SJCRH30 (cell line): ENCODE measurements around the gene OTOA. TPM values are rescaled to one million over a fixed set of nuclear protein-coding genes. Genes with fewer than 3 reads are reported as not detected.
A peak's percentile ranks its signal among the peaks of the same experiment; 100 is the strongest.
"Not testable (repeated sequence)": the region's sequence is repeated elsewhere in the genome, so short reads cannot be mapped to it uniquely, and the experiment has no call there.

Experiments
- DNase-seq, 2 experiments: peaks; one replicate each; pipeline ENCODE4 v3.0.0-alpha.2; 2015 to 2020
- H3K27ac ChIP-seq: fragments of 250-450 bp; sonication (Bioruptor Pico); 2 replicates; pipeline ENCODE4 v1.5.1; 2020; ENCODE audit warnings: mild to moderate bottlenecking, moderate library complexity
- H3K27me3 ChIP-seq: fragments of 250-450 bp; sonication (Bioruptor Pico); 2 replicates; pipeline ENCODE4 v1.5.1; 2020; ENCODE audit warnings: mild to moderate bottlenecking, moderate library complexity
- H3K36me3 ChIP-seq: fragments of 250-450 bp; sonication (Bioruptor Pico); 2 replicates; pipeline ENCODE4 v1.5.1; 2020; ENCODE audit warnings: mild to moderate bottlenecking, moderate library complexity
- H3K4me1 ChIP-seq: fragments of 250-450 bp; sonication (Bioruptor Pico); 2 replicates; pipeline ENCODE4 v1.5.1; 2020; ENCODE audit warnings: mild to moderate bottlenecking, moderate library complexity
- H3K4me3 ChIP-seq: fragments of 250-450 bp; sonication (Bioruptor Pico); 2 replicates; pipeline ENCODE4 v1.5.1; 2020; ENCODE audit warnings: mild to moderate bottlenecking, moderate library complexity
- H3K9me3 ChIP-seq: fragments of 250-450 bp; sonication (Bioruptor Pico); replicated peaks from 2 replicates; pipeline ENCODE4 v1.5.1; 2020; ENCODE audit warnings: mild to moderate bottlenecking, moderate library complexity
- total RNA-seq: library from RNA; depleted of rRNA; stranded (reverse); fragments of >200 nt; shearing (Covaris generic); gene quantifications from 2 replicates; pipeline ENCODE4 v1.2.3, GENCODE V29; 2014

Gene OTOA
- total RNA-seq, 1 experiment from 2014 or later: not detected

DNA sequence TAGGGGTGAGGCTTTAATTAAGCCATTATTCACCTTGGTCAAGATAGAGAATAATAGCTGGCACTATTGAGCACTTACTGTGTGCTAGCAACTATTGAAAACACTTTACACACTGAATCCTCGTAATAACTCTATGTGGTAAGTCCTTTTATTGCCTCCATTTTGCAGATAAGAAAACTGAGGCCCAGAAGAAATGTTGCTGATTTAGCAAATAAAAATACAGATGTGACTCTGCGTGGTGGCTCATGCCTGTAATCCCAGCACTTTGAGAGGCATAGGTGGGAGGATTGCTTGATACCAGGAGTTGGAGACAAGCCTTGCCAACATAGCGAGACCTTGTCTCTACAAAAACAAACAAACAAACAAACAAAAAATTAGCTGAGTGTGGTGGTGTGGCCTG is 19.4 kb downstream of the OTOA start:
- Histone ChIP-seq H3K27ac (no peak overlapping the region), H3K27me3 (no peaks in the 10 kb centered on the region), H3K9me3 (no peaks in the 10 kb centered on the region), H3K36me3 (no peaks in the 10 kb centered on the region), H3K4me1 (no peaks in the 10 kb centered on the region), H3K4me3 (no peak overlapping the region)
- DNase-seq: no peak

DNA sequence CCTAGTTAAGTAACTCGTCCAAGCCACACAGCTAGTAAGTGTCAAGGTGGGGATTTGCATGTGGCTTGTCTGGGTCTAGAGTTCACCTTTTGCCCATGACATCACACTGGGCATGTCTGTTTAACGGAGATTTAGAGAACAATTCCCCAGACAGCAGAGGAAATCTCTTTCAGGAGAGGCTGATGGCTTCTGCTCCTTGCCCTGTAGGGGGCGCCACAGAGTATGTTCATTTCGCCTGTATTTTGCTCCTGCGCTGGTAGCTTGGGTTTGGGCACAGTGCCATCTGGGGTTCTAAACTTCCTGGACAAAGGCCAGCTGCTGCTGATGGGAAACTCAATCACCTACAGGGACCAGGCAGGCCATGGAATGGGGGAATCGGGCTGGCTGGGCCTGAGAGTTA is 20.4 kb downstream of the OTOA start:
- DNase-seq: peak; percentile 35 to 66
- Histone ChIP-seq H3K4me3 (no peak overlapping the region), H3K36me3 (no peaks in the 10 kb centered on the region), H3K4me1 (no peaks in the 10 kb centered on the region), H3K27me3 (no peaks in the 10 kb centered on the region), H3K9me3 (no peaks in the 10 kb centered on the region), H3K27ac (no peak overlapping the region)

- Histone ChIP-seq H3K4me1 (no peaks in the 10 kb centered on the region), H3K27ac (no peak overlapping the region)
- DNase-seq: peak; percentile 12 to 44
Observed at GRCh38 chr16:21685034-21685455, 21.3 kb downstream of the OTOA start.

GRCh38 chr16:21689107-21689506 is 25.3 kb downstream of the OTOA start:
- no peaks in the 10 kb centered on the region for H3K27me3 ChIP-seq
- DNase-seq: no peak
- H3K4me1 ChIP-seq: no peaks in the 10 kb centered on the region
- H3K36me3 ChIP-seq: no peaks in the 10 kb centered on the region
- H3K27ac ChIP-seq: no peak overlapping the region
- H3K9me3 ChIP-seq: no peaks in the 10 kb centered on the region
- H3K4me3 ChIP-seq: no peak overlapping the region

More at GRCh38 chr16:21685034-21685455, 21.3 kb downstream of the OTOA start:
- Histone ChIP-seq H3K36me3 (no peaks in the 10 kb centered on the region), H3K27me3 (no peaks in the 10 kb centered on the region), H3K4me3 (no peak overlapping the region), H3K9me3 (no peaks in the 10 kb centered on the region)

- not testable (repeated sequence) for H3K9me3 ChIP-seq, DNase-seq, H3K36me3 ChIP-seq, H3K27ac ChIP-seq, H3K4me1 ChIP-seq, H3K4me3 ChIP-seq, H3K27me3 ChIP-seq
Observed at GRCh38 chr16:21690967-21691366, 27.2 kb downstream of the OTOA start.

GRCh38 chr16:21694609-21695008 is 30.8 kb downstream of the OTOA start:
- no peaks in the 10 kb centered on the region for H3K4me1 ChIP-seq
- no peak for DNase-seq
- H3K27me3 ChIP-seq: no peaks in the 10 kb centered on the region
- H3K36me3 ChIP-seq: no peaks in the 10 kb centered on the region
- H3K27ac ChIP-seq: no peak overlapping the region
- no peaks in the 10 kb centered on the region for H3K9me3 ChIP-seq
- no peak overlapping the region for H3K4me3 ChIP-seq

- no peak overlapping the region for H3K4me3 ChIP-seq
- DNase-seq: no peak
- no peaks in the 10 kb centered on the region for H3K9me3 ChIP-seq
Observed at GRCh38 chr16:21697032-21697431, 33.3 kb downstream of the OTOA start.

DNA sequence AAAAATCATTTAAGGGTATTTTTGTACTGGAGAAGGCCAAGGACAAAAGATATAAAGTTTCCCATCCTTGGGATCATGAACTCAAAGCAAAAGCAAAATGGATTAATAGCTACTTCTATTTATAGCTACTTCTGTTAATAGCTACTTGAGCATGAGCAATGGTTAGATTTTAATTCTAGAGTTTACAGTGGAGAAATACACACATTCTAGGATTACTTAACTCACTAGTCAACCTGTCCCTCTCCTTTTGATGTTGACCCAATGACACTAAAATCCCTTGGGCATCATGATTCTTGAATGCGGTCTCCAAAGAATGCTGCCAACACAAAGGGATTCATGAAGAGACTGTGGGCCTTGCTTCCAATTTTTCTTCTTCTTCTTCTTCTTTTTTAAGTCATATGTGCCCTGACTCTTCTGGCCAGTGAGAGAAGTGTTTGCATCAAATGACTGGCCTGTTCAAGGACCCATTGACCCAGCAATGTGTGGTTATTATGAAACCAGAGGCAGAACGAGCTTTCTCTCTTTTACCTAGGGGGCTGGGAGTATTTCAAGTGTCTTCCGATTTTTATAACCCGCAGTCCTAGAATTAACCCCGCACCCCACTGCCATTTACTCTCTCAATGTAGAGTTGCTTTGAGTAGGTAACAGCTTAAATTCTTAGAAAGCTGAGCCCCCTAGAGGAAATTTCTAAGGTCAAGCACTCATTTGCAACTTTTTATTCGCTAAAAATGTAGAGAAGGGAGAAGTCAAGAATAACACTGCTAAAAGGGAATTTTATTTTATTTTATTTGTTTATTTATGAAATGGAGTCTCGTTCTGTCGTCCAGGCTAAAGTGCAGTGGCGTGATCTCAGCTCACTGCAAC is 34.6 kb downstream of the OTOA start:
- Histone ChIP-seq H3K36me3 (no peaks in the 10 kb centered on the region), H3K4me1 (no peaks in the 10 kb centered on the region), H3K9me3 (no peaks in the 10 kb centered on the region), H3K4me3 (no peak overlapping the region), H3K27me3 (no peaks in the 10 kb centered on the region), H3K27ac (no peak overlapping the region)
- no peak for DNase-seq

More at GRCh38 chr16:21697032-21697431, 33.3 kb downstream of the OTOA start:
- Histone ChIP-seq H3K36me3 (no peaks in the 10 kb centered on the region), H3K27me3 (no peaks in the 10 kb centered on the region), H3K4me1 (no peaks in the 10 kb centered on the region), H3K27ac (no peak overlapping the region)

DNA sequence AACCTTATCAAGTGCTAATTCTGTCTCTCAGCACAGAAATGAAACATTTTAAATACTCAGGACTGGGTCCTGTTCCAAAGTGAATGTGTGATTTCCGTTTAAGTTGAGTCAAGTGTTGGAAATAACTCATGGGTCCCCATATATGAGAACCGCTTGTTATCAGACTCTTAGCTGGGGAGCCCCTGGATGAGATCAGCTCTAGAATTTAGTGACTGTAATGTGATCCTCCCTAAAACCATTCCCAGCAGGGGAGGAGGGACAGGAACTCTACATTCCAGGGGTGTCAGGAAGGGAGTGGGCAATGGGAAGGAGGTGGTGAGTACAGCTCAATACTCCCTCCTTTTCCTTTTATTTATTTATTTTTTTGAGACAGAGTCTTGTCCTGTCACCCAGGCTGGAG is 37.5 kb downstream of the OTOA start:
- Histone ChIP-seq H3K36me3 (no peaks in the 10 kb centered on the region), H3K27me3 (no peaks in the 10 kb centered on the region), H3K4me3 (no peak overlapping the region), H3K27ac (no peak overlapping the region), H3K4me1 (no peaks in the 10 kb centered on the region), H3K9me3 (no peaks in the 10 kb centered on the region)
- peak in 1 of 2 experiments; percentile 8 for DNase-seq

GRCh38 chr16:21702276-21702675 is 38.5 kb downstream of the OTOA start:
- Histone ChIP-seq H3K27ac (no peak overlapping the region), H3K4me1 (no peaks in the 10 kb centered on the region), H3K36me3 (no peaks in the 10 kb centered on the region), H3K4me3 (no peak overlapping the region), H3K9me3 (no peaks in the 10 kb centered on the region), H3K27me3 (no peaks in the 10 kb centered on the region)
- no peak for DNase-seq

GRCh38 chr16:21703156-21703555 is 39.4 kb downstream of the OTOA start:
- Histone ChIP-seq H3K4me3 (no peak overlapping the region), H3K4me1 (no peaks in the 10 kb centered on the region), H3K36me3 (no peaks in the 10 kb centered on the region), H3K27me3 (no peaks in the 10 kb centered on the region), H3K27ac (no peak overlapping the region), H3K9me3 (no peaks in the 10 kb centered on the region)
- no peak for DNase-seq

- Histone ChIP-seq H3K27me3 (no peaks in the 10 kb centered on the region), H3K4me1 (no peaks in the 10 kb centered on the region), H3K9me3 (no peaks in the 10 kb centered on the region), H3K4me3 (no peak overlapping the region), H3K36me3 (no peaks in the 10 kb centered on the region), H3K27ac (no peak overlapping the region)
- DNase-seq: no peak
Observed at GRCh38 chr16:21703589-21704174, 39.9 kb downstream of the OTOA start.

- Histone ChIP-seq H3K27me3 (no peaks in the 10 kb centered on the region), H3K27ac (no peak overlapping the region), H3K4me1 (no peaks in the 10 kb centered on the region), H3K4me3 (no peak overlapping the region), H3K36me3 (no peaks in the 10 kb centered on the region), H3K9me3 (no peaks in the 10 kb centered on the region)
- DNase-seq: no peak
Observed at GRCh38 chr16:21704266-21704665, 40.5 kb downstream of the OTOA start.

DNA sequence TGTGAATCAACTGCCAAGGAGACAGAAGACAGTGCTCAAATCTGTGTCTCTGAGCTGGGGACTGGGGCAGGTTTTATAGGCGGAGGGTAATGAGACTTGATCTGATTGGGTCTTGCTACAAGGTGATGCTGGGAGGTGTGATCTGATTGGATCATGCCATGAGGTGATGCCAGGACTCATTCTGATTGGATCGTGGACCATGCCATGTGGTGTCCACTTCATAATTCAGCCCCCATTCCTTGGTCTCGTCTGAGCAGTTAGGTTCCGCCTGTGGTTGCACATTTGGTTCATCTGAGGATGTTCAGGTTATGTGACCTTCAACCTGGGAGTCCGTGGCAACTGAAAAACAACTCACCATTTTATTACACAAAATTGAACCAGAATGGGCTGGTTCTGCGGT is 41.0 kb downstream of the OTOA start:
- no peak overlapping the region for H3K27ac ChIP-seq
- H3K27me3 ChIP-seq: no peaks in the 10 kb centered on the region
- no peaks in the 10 kb centered on the region for H3K36me3 ChIP-seq
- no peaks in the 10 kb centered on the region for H3K4me1 ChIP-seq
- peak in 1 of 2 experiments; percentile 10 for DNase-seq
- H3K9me3 ChIP-seq: no peaks in the 10 kb centered on the region
- H3K4me3 ChIP-seq: no peak overlapping the region

- Histone ChIP-seq H3K4me1 (no peaks in the 10 kb centered on the region), H3K27me3 (no peaks in the 10 kb centered on the region), H3K27ac (no peak overlapping the region), H3K4me3 (no peak overlapping the region), H3K36me3 (no peaks in the 10 kb centered on the region), H3K9me3 (no peaks in the 10 kb centered on the region)
- peak; percentile 47 to 76 for DNase-seq
Observed at GRCh38 chr16:21708533-21709115, 44.9 kb downstream of the OTOA start.
